DND-41 (cell line): ENCODE results near the gene TIMM8B.

Experiments
- ATAC-seq: fragments of 200-7000 bp; cut with Tn5 transposase; 3 replicates; pipeline ENCODE4 v1.9.1; 2021; ENCODE audit warnings: low read depth; ENCODE audit not compliant: insufficient read depth
- DNase-seq: peaks from one replicate; pipeline ENCODE4 v3.0.0-alpha.2; 2020
- H2AFZ ChIP-seq: 2 replicates; pipeline ENCODE4 v1.6.0; 2012; ENCODE audit warnings: low read depth, low read length
- H3K27ac ChIP-seq: 2 replicates; pipeline ENCODE4 v1.5.1; 2012; ENCODE audit warnings: low read length, inconsistent platforms
- H3K27me3 ChIP-seq: fragments of 200-600 bp; sonication (generic); 2 replicates; pipeline ENCODE4 v1.6.0; 2012; ENCODE audit warnings: low read length, mild to moderate bottlenecking, inconsistent platforms; ENCODE audit not compliant: insufficient read depth, poor library complexity
- H3K36me3 ChIP-seq: 2 replicates; pipeline ENCODE4 v1.5.1; 2012; ENCODE audit warnings: low read length, inconsistent platforms; ENCODE audit not compliant: insufficient read depth
- H3K4me1 ChIP-seq: 2 replicates; pipeline ENCODE4 v1.5.1; 2012; ENCODE audit warnings: mild to moderate bottlenecking, low read length; ENCODE audit not compliant: insufficient read depth
- H3K4me2 ChIP-seq: 2 replicates; pipeline ENCODE4 v1.6.0; 2012; ENCODE audit warnings: mild to moderate bottlenecking, moderate library complexity, low read length, inconsistent platforms; ENCODE audit not compliant: insufficient read depth
- H3K4me3 ChIP-seq, 2 experiments: fragments of 200-600 bp in 1 of 2; shearing (Covaris generic) in 1 of 2; 2 replicates each; pipeline ENCODE4 v1.5.1; 2012 to 2016; ENCODE audit warnings: inconsistent platforms in 2 of 2, low read length in 2 of 2, mild to moderate bottlenecking in 2 of 2, low read depth in 1 of 2, moderate library complexity in 1 of 2
- H3K79me2 ChIP-seq: 2 replicates; pipeline ENCODE4 v1.6.0; 2012; ENCODE audit warnings: low read length, inconsistent platforms; ENCODE audit not compliant: insufficient read depth
- H3K9ac ChIP-seq: 2 replicates; pipeline ENCODE4 v1.6.0; 2012; ENCODE audit warnings: low read depth, mild to moderate bottlenecking, inconsistent platforms, low read length, moderate library complexity
- H3K9me3 ChIP-seq: 2 replicates; pipeline ENCODE4 v1.5.1; 2012; ENCODE audit warnings: low read length, moderate library complexity, mild to moderate bottlenecking, inconsistent platforms; ENCODE audit not compliant: insufficient read depth, severe bottlenecking
- H4K20me1 ChIP-seq: 2 replicates; pipeline ENCODE4 v1.6.0; 2012; ENCODE audit warnings: low read length; ENCODE audit not compliant: insufficient read depth
- EZH2 ChIP-seq: IDR thresholded peaks from 3 replicates; pipeline ENCODE4 v1.6.1; 2012; ENCODE audit warnings: borderline replicate concordance, low read depth, mild to moderate bottlenecking, moderate library complexity, low read length, inconsistent platforms; ENCODE audit not compliant: severe bottlenecking
- TF ChIP-seq, protein P1 (sequence below): IDR thresholded peaks from 2 replicates; pipeline ENCODE4 v1.5.1; 2012; ENCODE audit warnings: borderline replicate concordance, low read length, moderate library complexity, mild to moderate bottlenecking; ENCODE audit not compliant: poor library complexity, severe bottlenecking; ENCODE audit errors: extremely low read depth

Gene TIMM8B

DNA sequence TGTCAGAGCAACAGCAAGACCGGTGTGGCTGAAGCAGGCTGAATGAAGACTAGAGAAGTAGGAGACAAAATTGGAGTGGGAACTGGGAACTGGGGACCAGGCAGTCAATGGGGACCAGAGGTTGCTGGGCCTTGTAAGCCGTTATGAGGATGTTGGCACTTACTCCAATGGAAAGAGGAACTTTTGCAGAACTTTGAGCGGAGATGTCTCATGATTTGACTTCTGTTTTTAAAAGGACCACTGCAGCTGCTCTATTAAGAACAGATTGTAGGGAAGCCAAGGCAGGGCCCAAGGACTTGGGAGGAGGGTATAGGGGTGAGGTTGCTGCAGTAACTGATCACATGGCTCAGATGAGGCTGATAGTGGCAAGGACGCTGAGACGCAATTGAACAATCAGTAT, 43.1 kb upstream of the TIMM8B start:
- H3K27me3 ChIP-seq: no peaks in the 10 kb centered on the region
- no peaks in the 10 kb centered on the region for H4K20me1 ChIP-seq
- H3K9me3 ChIP-seq: no peaks in the 10 kb centered on the region
- no peaks in the 10 kb centered on the region for H3K4me1 ChIP-seq
- no peak overlapping the region for H3K4me2 ChIP-seq
- H3K4me3 ChIP-seq: no peak overlapping the region
- H3K79me2 ChIP-seq: no peaks in the 10 kb centered on the region
- no peak for ATAC-seq
- H3K36me3 ChIP-seq: no peaks in the 10 kb centered on the region
- no peak for DNase-seq
- H3K27ac ChIP-seq: no peak overlapping the region
- H2AFZ ChIP-seq: no peak overlapping the region
- H3K9ac ChIP-seq: no peak overlapping the region
- TF ChIP-seq EZH2: no peak
- TF ChIP-seq, protein P1, sequence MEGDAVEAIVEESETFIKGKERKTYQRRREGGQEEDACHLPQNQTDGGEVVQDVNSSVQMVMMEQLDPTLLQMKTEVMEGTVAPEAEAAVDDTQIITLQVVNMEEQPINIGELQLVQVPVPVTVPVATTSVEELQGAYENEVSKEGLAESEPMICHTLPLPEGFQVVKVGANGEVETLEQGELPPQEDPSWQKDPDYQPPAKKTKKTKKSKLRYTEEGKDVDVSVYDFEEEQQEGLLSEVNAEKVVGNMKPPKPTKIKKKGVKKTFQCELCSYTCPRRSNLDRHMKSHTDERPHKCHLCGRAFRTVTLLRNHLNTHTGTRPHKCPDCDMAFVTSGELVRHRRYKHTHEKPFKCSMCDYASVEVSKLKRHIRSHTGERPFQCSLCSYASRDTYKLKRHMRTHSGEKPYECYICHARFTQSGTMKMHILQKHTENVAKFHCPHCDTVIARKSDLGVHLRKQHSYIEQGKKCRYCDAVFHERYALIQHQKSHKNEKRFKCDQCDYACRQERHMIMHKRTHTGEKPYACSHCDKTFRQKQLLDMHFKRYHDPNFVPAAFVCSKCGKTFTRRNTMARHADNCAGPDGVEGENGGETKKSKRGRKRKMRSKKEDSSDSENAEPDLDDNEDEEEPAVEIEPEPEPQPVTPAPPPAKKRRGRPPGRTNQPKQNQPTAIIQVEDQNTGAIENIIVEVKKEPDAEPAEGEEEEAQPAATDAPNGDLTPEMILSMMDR: no peak

DNA sequence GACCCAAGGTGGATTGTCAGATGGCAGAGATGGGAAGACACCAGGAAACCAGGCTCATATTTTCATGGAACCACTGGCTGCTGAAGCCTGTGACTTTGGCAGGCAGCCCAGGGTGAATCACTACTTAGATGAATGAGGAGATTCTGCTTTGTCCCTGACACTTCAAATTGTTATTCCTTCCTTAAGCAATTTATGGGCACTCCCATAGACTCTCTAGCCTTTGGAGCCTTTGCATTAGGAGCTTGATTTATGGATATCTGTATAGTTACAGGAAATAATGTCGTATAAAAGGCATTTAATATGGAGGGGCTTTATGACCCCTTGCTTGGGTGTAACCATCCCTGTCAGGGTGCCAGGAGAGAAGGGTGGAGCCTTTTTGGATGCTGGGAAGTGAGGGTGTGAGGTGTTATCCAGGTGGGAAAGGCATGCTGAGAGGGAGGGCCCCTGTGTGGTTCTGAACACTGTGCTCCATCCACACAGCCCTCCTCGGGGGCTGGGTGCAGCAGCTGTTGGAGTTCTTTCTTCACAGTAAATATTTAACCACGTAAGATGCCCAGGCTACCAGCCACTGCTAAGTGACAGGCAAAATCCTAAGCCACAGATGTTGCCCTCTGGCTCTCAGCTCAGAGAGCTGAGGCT, 42.0 kb upstream of the TIMM8B start:
- Histone ChIP-seq H3K4me1 (no peaks in the 10 kb centered on the region), H3K9ac (no peak overlapping the region), H3K27me3 (no peaks in the 10 kb centered on the region), H3K4me3 (no peak overlapping the region), H3K27ac (no peak overlapping the region), H3K9me3 (no peaks in the 10 kb centered on the region), H3K36me3 (no peaks in the 10 kb centered on the region), H3K4me2 (no peak overlapping the region), H3K79me2 (no peaks in the 10 kb centered on the region), H4K20me1 (no peaks in the 10 kb centered on the region), H2AFZ (no peak overlapping the region)
- ATAC-seq (peak; percentile 29; the same call in 1 of the 3 replicates), DNase-seq (no peak)
- no peak for TF ChIP-seq EZH2
- TF ChIP-seq, protein P1: no peak

DNA sequence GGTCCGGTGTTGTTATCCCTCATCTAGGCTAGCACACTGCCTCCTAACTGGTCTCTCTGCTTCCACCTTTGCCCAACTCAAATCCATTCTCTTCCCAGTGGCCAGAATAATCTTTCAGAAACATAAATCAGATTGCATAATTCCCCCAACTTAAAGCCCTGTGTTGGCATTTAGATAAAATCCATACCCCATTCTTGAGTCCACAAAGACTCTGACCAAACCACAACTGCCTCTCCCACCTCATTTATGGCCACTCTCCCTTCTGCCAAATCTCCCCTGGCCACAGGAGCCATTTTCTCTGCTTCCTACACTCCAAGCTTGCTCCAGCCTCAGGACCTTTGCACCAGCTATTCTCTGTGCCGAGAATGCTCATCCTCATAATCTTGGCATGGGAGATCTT, 40.5 kb upstream of the TIMM8B start:
- H3K79me2 ChIP-seq: no peaks in the 10 kb centered on the region
- H3K36me3 ChIP-seq: no peaks in the 10 kb centered on the region
- no peak for TF ChIP-seq EZH2
- TF ChIP-seq, protein P1: no peak
- no peaks in the 10 kb centered on the region for H4K20me1 ChIP-seq
- H3K4me1 ChIP-seq: no peaks in the 10 kb centered on the region
- ATAC-seq (no peak), DNase-seq (no peak)
- H3K27ac ChIP-seq: no peak overlapping the region
- no peak overlapping the region for H3K4me2 ChIP-seq
- H3K9ac ChIP-seq: no peak overlapping the region
- H3K9me3 ChIP-seq: no peaks in the 10 kb centered on the region
- H2AFZ ChIP-seq: no peak overlapping the region
- H3K27me3 ChIP-seq: no peaks in the 10 kb centered on the region
- H3K4me3 ChIP-seq: no peak overlapping the region

- Histone ChIP-seq H3K9ac (no peak overlapping the region), H2AFZ (no peak overlapping the region), H4K20me1 (no peaks in the 10 kb centered on the region), H3K27me3 (no peaks in the 10 kb centered on the region), H3K4me1 (no peaks in the 10 kb centered on the region), H3K27ac (no peak overlapping the region), H3K4me3 (no peak overlapping the region), H3K9me3 (no peaks in the 10 kb centered on the region), H3K79me2 (no peaks in the 10 kb centered on the region), H3K4me2 (no peak overlapping the region), H3K36me3 (no peaks in the 10 kb centered on the region)
- DNase-seq: no peak
- TF ChIP-seq, protein P1: no peak
- TF ChIP-seq EZH2: no peak
- no peak for ATAC-seq
Measured at GRCh38 chr11:112123129-112123528, 36.6 kb upstream of the TIMM8B start.
